ENCODE data around the gene YWHAE.
"Not testable (repeated sequence)": the region's sequence is repeated elsewhere in the genome, so short reads cannot be mapped to it uniquely, and the experiment has no call there.

YWHAE gene

DNA sequence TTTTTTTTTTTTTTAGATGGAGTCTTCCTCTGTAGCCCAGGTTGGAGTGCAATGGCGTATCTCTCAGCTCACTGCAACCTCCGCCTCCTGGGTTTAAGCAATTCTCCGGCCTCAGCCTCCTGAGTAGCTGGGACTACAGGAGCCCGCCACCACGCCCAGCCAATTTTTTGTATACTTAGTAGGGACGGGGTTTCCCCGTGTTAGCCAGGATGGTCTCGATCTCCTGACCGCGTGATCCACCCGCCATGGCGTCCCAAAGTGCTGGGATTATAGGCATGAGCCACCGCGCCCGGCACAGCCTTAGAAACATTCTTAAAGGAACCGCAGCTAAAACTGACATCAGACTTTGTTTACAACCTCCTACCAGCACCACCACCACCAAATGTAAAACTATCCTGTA is 47.5 kb downstream of the YWHAE start:
- peaks cover 44% of the 10 kb centered on the region for H3K36me3 Mint-ChIP-seq
- CTCF ChIA-PET = interaction anchor here (1.1 to 2.3 kb wide), 2 partner anchors 9 to 13 kb away, joined by 3 to 9 read pairs; no protein-coding TSS in a partner anchor
- H3K27ac Mint-ChIP-seq = peak overlapping the region; percentile 2
- not testable (repeated sequence) for H3K4me3 Mint-ChIP-seq, DNase-seq, H3K27me3 Mint-ChIP-seq, H3K9me3 Mint-ChIP-seq, H3K4me1 Mint-ChIP-seq

DNA sequence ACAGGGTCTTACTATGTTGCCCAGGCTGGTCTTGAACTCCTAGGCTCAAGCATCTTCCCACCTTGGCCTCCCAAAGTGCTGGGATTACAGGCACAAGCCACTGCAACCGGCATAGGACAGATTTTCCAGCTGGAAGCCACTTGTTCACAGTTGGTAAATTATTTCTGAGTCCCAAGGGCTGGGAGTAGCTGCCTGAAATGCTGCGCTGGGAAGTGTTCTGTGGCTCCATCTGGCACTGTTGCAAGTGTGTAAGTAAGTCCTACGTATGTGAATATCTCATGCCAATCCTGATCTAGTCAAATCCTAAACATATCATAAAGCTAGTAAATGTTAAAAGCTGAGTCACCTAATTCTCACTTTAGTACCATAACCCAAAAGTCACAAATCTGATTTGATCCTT is 48.1 kb downstream of the YWHAE start:
- CTCF ChIA-PET = interaction anchor here (1.1 to 2.3 kb wide), 3 partner anchors 10 to 19 kb away, joined by 3 to 9 read pairs (median 3); no protein-coding TSS in a partner anchor
- no peak for DNase-seq
- no peaks in the 10 kb centered on the region for H3K9me3 Mint-ChIP-seq
- no peak overlapping the region for H3K27ac Mint-ChIP-seq
- no peak overlapping the region for H3K4me3 Mint-ChIP-seq
- no peaks in the 10 kb centered on the region for H3K27me3 Mint-ChIP-seq
- H3K4me1 Mint-ChIP-seq = peaks cover 10% of the 10 kb centered on the region
- H3K36me3 Mint-ChIP-seq = peaks cover 46% of the 10 kb centered on the region

DNA sequence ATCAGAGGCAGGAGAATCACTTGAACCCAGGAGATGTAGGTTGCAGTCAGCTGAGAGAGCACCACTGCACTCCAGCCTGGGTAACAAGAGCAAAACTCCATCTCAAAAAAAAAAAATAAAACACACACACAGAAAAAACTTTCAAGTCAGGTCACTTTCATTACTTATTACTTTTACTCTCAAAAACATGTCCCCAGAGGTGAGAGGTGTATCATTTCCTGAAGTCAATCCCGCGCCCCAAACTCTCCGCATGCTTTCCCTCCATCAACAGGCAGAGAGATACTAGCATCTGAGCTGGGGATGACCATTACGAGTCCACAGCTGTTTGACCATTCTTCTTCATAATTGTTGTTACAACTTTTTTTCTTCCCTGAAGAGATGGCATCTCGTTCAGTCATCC is 48.7 kb downstream of the YWHAE start:
- Mint-ChIP-seq H3K9me3 (no peaks in the 10 kb centered on the region), H3K4me3 (no peak overlapping the region), H3K27me3 (no peaks in the 10 kb centered on the region), H3K27ac (no peak overlapping the region), H3K4me1 (peaks cover 10% of the 10 kb centered on the region), H3K36me3 (peaks cover 45% of the 10 kb centered on the region)
- no peak for DNase-seq
- CTCF ChIA-PET = interaction anchor here (1.1 to 2.3 kb wide), 3 partner anchors 10 to 18 kb away, joined by 3 to 9 read pairs (median 3); no protein-coding TSS in a partner anchor

DNA sequence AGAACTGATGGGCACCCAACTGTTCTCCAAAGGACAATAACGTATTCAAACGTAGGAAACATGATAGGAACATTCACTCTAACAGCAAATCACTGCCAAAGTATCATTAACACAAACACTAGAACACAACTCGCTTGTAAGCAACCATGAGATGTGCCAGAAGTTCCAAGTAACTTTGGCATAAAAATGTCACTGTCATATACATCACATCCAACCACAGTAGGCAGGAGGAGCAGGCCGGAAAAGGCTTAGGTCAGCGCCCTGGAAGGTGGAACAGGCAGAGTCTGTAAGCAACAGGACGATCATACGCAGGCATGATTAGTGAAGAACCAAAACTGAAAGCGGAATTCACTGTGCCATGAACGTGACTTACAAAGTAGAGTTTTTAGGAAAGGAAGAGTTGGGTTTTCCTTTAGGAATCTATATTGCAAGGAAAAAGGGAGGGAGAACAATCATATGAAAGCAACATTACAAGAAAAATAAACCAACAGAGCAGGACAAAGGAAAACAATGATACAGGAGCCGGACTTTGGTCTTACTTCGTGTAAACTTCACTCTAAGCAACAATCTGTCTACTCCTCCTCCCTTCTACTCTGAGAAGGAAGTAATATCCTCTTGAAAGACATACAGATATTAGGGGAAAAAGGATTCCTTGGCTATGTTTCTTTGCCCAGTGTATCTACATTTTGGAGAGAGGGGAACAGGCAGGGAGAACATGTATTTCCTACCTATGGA is 52.3 kb downstream of the YWHAE start:
- CTCF ChIA-PET = interaction anchor here (1.2 kb wide), 1 partner anchor 18 kb away, joined by 3 read pairs; no protein-coding TSS in a partner anchor
- peak overlapping the region; percentile 9 for H3K4me3 Mint-ChIP-seq
- H3K27ac Mint-ChIP-seq = peak overlapping the region; percentile 85
- peaks cover 10% of the 10 kb centered on the region for H3K4me1 Mint-ChIP-seq
- no peak for DNase-seq
- H3K36me3 Mint-ChIP-seq = peaks cover 53% of the 10 kb centered on the region
- H3K9me3 Mint-ChIP-seq = no peaks in the 10 kb centered on the region
- H3K27me3 Mint-ChIP-seq = no peaks in the 10 kb centered on the region

DNA sequence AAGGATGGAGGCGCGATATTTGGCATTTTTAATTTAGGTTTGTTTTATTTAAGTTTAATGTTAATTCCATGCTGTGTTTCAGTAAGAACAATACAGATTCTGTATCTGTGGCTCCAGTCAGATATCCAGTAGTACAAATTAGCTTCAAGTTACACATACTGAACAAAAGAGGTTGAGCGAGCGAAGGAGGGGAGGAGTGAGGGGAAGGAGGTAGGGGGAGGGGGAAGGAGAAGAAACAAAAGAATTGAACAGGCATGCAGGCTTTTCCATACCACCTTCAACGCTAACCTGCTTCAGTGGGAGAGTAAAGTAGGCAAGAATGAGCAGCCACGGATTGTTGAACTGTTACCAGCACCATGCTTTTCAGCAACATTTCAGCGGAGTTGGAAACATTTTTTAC is 55.5 kb downstream of the YWHAE start:
- H3K4me3 Mint-ChIP-seq = no peak overlapping the region
- H3K9me3 Mint-ChIP-seq = no peaks in the 10 kb centered on the region
- H3K27ac Mint-ChIP-seq = no peak overlapping the region
- CTCF ChIA-PET = interaction anchor here (0.7 kb wide), 1 partner anchor 12 kb away, joined by 3 read pairs; no protein-coding TSS in a partner anchor
- DNase-seq = no peak
- H3K27me3 Mint-ChIP-seq = no peaks in the 10 kb centered on the region
- H3K36me3 Mint-ChIP-seq = peaks cover 39% of the 10 kb centered on the region
- peaks cover 10% of the 10 kb centered on the region for H3K4me1 Mint-ChIP-seq

DNA sequence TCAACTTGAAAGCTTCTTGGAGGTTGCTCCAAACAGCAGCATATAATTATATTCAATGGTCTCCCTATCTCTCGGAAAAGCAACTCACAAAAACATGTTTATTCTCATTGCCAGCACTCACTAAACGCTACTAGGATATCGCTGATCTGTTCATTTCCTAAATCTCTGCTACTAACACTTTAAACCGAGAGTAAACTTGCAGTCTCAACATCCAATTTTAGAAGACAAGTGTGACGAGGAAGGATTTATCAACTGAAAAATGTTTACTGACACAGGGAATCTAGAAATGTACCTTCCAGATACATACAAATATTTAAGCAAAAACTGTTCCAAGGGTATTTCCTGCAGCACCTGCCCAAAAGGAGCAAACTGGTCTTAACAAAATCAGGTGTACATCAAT is 56.5 kb downstream of the YWHAE start:
- Mint-ChIP-seq H3K36me3 (peaks cover 39% of the 10 kb centered on the region), H3K4me3 (no peak overlapping the region), H3K4me1 (peaks cover 10% of the 10 kb centered on the region), H3K27ac (no peak overlapping the region), H3K27me3 (no peaks in the 10 kb centered on the region), H3K9me3 (no peaks in the 10 kb centered on the region)
- DNase-seq = no peak
- CTCF ChIA-PET = no interaction called here

DNA sequence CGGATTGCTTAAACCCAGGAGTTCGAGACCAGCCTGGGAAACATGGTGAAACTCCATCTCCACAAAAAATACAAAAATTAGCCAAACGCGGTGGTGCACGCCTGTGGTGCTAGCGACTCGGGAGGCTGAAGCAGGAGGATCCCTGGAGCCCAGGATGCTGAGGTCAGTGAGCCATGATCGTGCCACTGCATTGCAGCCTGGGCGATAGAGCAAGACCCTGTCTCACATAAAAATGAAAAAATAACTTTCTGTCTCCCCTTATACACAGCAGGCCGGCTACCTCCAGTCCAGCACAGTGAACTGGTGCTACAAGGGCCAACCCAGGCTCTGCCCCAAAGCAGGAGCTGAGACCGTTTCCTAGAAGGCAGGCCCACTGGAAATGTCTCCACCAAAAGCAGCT is 59.7 kb downstream of the YWHAE start:
- no peak overlapping the region for H3K27ac Mint-ChIP-seq
- no peaks in the 10 kb centered on the region for H3K4me1 Mint-ChIP-seq
- CTCF ChIA-PET = interaction anchor here (1.0 kb wide), 1 partner anchor 25 kb away, joined by 3 read pairs; no protein-coding TSS in a partner anchor
- H3K27me3 Mint-ChIP-seq = no peaks in the 10 kb centered on the region
- H3K4me3 Mint-ChIP-seq = no peak overlapping the region
- DNase-seq = no peak
- H3K9me3 Mint-ChIP-seq = no peaks in the 10 kb centered on the region
- peaks cover 21% of the 10 kb centered on the region for H3K36me3 Mint-ChIP-seq

DNA sequence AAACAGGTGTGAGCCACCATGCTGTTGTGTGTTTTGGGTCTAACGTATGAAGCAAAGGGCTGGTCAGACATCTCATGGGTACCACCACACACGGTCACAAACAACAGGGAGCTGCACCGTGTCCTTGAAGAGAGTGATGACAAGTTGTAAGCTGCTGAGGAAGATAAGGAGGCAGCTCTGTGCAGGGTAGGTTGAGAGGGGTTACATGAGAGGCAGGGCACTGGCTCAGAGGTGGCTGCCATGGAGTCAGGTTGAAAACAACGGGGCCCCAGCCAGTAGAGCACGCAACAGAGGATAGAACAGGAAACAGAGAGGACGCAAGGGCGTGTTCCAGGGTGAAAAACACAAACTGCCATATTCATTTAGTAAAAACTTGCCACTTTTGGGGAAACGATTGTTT is 68.3 kb downstream of the YWHAE start:
- CTCF ChIA-PET = interaction anchor here (0.6 to 2.3 kb wide), 12 partner anchors 16 to 144 kb away, joined by 3 to 35 read pairs (median 9); partner anchors contain the start of genes BHLHA9 and TRARG1
- peak; percentile 70 for DNase-seq
- Mint-ChIP-seq H3K36me3 (no peaks in the 10 kb centered on the region), H3K27ac (peak overlapping the region; percentile 77), H3K4me3 (no peak overlapping the region), H3K27me3 (peaks cover 7% of the 10 kb centered on the region), H3K9me3 (no peaks in the 10 kb centered on the region), H3K4me1 (peaks cover 13% of the 10 kb centered on the region)

DNA sequence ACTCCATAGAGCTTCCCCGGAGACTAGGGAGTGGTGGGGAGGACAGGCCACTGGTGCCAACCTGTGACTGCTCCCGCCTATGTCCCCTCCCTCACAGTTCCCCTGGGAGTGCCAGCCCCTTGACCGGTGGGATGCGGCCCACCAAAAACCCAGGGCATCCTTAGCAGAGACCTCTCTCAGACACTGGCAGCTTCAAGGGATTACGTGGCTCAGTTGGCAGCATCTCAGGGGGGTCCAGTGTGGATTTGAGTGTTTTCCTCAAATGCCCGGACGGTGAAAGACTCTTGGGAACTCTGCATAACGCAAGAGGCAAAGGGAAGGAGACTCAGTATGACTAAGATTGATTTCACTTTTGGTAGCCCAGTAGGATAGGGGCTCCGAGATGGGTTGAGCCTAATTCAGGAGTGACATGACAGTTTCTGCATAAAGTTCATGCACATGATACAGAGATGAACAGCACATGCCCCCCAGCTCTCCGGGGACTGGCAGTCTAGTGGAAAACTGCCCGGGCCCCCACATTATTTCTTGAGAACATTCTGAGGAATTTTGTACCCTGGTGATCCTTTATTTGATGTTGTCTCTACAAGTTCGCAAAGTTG is 70.2 kb downstream of the YWHAE start:
- Mint-ChIP-seq H3K4me1 (peaks cover 13% of the 10 kb centered on the region), H3K27me3 (peaks cover 8% of the 10 kb centered on the region), H3K9me3 (no peaks in the 10 kb centered on the region), H3K27ac (no peak overlapping the region), H3K36me3 (no peaks in the 10 kb centered on the region), H3K4me3 (no peak overlapping the region)
- CTCF ChIA-PET = no interaction called here
- no peak for DNase-seq

DNA sequence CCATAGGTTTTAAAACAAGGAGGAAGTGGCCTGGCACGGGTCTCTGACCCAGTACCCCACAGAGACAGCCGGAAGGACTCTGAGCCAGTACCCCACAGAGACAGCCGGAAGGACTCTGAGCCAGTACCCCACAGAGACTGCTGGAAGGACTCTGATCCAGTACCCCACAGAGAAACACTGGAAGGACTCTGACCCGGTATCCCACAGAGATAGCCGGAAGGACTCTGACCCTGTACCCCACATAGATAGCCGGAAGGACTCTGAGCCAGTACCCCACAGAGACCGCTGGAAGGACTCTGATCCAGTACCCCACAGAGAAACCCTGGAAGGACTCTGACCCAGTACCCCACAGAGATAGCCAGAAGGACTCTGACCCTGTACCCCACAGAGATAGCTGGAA is 71.6 kb downstream of the YWHAE start:
- DNase-seq = no peak
- Mint-ChIP-seq H3K36me3 (no peaks in the 10 kb centered on the region), H3K4me3 (no peak overlapping the region), H3K9me3 (no peaks in the 10 kb centered on the region), H3K4me1 (peaks cover 13% of the 10 kb centered on the region), H3K27me3 (peaks cover 15% of the 10 kb centered on the region), H3K27ac (no peak overlapping the region)
- CTCF ChIA-PET = no interaction called here

DNA sequence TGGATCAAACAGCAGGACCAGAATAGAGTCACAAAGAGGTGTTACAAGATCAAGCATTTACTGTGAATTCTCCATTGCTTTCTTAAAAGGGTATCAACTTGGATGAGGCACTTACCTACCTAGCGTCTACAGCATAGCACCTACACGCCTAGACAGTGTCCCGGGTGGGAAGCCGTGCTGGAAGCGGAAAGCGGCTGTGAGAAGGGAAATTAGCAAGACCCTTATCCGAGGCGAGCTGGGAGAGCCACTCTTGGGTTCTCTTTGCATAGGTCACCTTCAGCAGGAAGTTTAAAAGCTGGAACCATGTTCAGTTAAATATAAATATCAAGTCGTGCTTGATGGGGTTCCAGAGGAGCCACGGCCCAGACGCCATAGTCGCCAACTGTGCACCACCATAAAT is 74.3 kb downstream of the YWHAE start:
- DNase-seq = no peak
- H3K4me1 Mint-ChIP-seq = no peaks in the 10 kb centered on the region
- H3K27me3 Mint-ChIP-seq = peaks cover 31% of the 10 kb centered on the region
- no peaks in the 10 kb centered on the region for H3K36me3 Mint-ChIP-seq
- no peak overlapping the region for H3K27ac Mint-ChIP-seq
- CTCF ChIA-PET = no interaction called here
- no peaks in the 10 kb centered on the region for H3K9me3 Mint-ChIP-seq
- no peak overlapping the region for H3K4me3 Mint-ChIP-seq

DNA sequence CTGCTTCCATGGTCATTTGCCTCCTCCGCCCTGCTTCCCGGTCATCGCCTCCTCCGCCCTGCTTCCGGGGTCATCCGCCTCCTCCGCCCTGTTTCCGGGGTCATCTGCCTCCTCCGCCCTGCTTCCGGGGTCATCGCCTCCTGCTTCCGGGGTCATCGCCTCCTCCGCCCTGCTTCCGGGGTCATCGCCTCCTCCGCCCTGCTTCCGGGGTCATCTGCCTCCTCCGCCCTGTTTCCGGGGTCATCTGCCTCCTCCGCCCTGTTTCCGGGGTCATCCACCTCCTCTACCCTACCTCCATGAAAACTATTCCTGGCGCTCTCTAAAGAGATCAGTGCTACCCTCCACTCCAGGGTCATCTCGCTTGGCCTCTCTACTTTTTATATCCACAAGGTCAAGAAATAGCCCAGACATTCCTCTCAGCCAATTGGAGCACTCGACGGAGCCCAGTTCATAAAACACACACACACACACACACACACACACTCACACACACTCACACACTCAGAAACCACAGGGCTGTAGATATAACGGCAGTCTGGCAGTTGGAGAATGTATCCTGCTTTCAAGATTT is 75.7 kb downstream of the YWHAE start:
- CTCF ChIA-PET = no interaction called here
- H3K4me1 Mint-ChIP-seq = no peaks in the 10 kb centered on the region
- no peak for DNase-seq
- no peaks in the 10 kb centered on the region for H3K36me3 Mint-ChIP-seq
- H3K27ac Mint-ChIP-seq = no peak overlapping the region
- peaks cover 43% of the 10 kb centered on the region for H3K27me3 Mint-ChIP-seq
- H3K4me3 Mint-ChIP-seq = no peak overlapping the region
- H3K9me3 Mint-ChIP-seq = no peaks in the 10 kb centered on the region

DNA sequence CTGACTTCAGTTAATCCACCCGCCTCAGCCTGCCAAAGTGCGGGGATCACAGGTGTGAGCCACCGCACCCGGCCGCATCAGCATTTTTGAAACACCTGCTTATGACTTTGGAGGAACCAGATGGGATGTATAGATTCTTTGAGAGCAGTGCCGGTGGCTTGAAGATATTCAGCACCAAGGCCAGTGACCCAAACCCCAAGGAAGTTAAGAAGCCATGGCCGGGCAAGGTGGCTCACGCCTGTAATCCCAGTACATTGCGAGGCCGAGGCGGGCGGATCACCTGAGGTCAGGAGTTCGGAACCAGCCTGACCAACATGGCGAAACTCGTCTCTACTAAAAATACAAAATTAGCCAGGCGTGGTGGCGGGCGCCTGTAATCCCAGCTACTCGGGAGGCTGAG is 76.7 kb downstream of the YWHAE start:
- Mint-ChIP-seq H3K36me3 (no peaks in the 10 kb centered on the region), H3K4me1 (no peaks in the 10 kb centered on the region), H3K4me3 (no peak overlapping the region), H3K9me3 (no peaks in the 10 kb centered on the region), H3K27ac (no peak overlapping the region), H3K27me3 (peaks cover 47% of the 10 kb centered on the region)
- no peak for DNase-seq
- CTCF ChIA-PET = no interaction called here

DNA sequence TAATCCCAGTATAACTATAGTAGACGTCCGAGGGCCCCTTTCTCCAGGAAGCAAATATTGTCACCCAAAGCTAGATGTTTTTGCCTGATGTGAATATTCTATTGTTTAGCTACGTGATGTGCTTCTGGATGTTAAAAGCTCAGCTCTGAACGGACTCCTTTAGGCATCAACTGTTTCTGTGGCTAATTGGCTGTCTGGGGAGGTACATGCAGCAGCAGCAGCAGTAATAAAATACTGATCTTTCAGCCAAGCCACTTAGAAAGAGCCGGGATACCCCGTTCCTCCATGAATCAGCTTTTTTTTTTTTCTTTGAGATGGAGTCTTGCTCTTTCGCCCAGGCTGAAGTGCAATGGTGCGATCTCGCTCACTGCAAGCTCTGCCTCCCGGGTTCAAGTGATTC is 77.5 kb downstream of the YWHAE start:
- Mint-ChIP-seq H3K36me3 (no peaks in the 10 kb centered on the region), H3K4me1 (no peaks in the 10 kb centered on the region), H3K27me3 (peaks cover 47% of the 10 kb centered on the region), H3K9me3 (no peaks in the 10 kb centered on the region), H3K27ac (no peak overlapping the region), H3K4me3 (no peak overlapping the region)
- no peak for DNase-seq
- CTCF ChIA-PET = no interaction called here

DNA sequence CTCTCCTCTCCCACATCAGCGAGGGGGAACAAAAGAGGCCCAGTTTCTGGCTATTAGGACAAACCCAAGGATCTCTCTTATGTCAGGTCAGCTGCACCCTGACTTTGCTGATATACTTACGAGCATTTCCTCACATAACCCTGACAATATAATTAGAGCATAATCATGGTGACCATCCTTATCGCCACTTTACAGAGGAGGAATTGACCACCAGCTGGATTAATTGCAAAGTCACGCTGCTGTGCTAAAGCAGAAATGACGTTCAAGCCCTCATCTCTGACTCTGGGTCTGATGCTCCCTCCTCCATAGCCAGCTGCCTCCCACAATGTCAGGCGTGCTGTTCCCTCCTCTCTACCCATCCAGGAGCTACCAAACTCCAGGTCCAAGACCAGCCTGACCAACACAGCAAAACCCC is 78.0 kb downstream of the YWHAE start:
- Mint-ChIP-seq H3K27ac (no peak overlapping the region), H3K4me1 (no peaks in the 10 kb centered on the region), H3K36me3 (no peaks in the 10 kb centered on the region), H3K9me3 (no peaks in the 10 kb centered on the region), H3K27me3 (peaks cover 51% of the 10 kb centered on the region), H3K4me3 (no peak overlapping the region)
- no peak for DNase-seq
- CTCF ChIA-PET = no interaction called here
